Fibroblast of villous mesenchyme (primary cell): Measurements from ENCODE around the gene CRABP2. TPM values are rescaled to one million over a fixed set of nuclear protein-coding genes. Genes with fewer than 3 reads are reported as not detected.

Experiments used
- DNase-seq: peaks from one replicate; pipeline ENCODE4 v3.0.0-alpha.2; 2010; ENCODE audit warnings: low read depth
- H3K4me3 ChIP-seq: 2 replicates; pipeline ENCODE4 v1.5.1; 2011; ENCODE audit warnings: low read depth, mild to moderate bottlenecking, low read length
- CTCF ChIP-seq: IDR thresholded peaks from 2 replicates; pipeline ENCODE4 v1.5.1; 2012; ENCODE audit warnings: low read depth, mild to moderate bottlenecking, low read length; ENCODE audit not compliant: insufficient read depth
- total RNA-seq: library from RNA; depleted of rRNA; stranded (reverse); fragments of >200 nt; gene quantifications from 2 replicates; pipeline ENCODE4 v1.2.3, GENCODE V29; 2012

Gene CRABP2
- total RNA-seq, 1 donor = 80.7 TPM

DNA sequence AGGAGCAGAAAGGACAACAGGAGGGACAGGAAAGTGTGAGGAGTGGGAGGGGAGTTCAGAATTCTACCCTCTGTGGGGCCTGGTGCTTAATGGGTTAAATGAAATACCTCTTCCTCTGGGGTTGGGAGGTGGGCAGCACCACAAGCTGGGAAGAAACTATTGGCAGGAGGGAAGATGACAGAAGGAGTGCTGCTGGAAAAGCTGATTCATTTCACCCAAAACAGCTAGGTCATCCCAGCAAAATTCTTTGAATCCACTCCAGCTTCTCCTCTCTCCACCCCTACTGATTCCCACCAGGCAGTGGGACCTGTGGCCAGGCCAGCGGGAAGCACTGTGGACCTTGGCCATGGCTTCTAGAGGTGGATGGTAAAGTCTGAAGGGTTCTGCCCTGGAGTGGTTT, 50.7 kb downstream of the CRABP2 start:
- no peak for TF ChIP-seq CTCF
- DNase-seq = no peak
- H3K4me3 ChIP-seq = no peak overlapping the region

- H3K4me3 ChIP-seq = no peak overlapping the region
- no peak for TF ChIP-seq CTCF
- no peak for DNase-seq
Measured at GRCh38 chr1:156652992-156653355, 52.4 kb downstream of the CRABP2 start.

DNA sequence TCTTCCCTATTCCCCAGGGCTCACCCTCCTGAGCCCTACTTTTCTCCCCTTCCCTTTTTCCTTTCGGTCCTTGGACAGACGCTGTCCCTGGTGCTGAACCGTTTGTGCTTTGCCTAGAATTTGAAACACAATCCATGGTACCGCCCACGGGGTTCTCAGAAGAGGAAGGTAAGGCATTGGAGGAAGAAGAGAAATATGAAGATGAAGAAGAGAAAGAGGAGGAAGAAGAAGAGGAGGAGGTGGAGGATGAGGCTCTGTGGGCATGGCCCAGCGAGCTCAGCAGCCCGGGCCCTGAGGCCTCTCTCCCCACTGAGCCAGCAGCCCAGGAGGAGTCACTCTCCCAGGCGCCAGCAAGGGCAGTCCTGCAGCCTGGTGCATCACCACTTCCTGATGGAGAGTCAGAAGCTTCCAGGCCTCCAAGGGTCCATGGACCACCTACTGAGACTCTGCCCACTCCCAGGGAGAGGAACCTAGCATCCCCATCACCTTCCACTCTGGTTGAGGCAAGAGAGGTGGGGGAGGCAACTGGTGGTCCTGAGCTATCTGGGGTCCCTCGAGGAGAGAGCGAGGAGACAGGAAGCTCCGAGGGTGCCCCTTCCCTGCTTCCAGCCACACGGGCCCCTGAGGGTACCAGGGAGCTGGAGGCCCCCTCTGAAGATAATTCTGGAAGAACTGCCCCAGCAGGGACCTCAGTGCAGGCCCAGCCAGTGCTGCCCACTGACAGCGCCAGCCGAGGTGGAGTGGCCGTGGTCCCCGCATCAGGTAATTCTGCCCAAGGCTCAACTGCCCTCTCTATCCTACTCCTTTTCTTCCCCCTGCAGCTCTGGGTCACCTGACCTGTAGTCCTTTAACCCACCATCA, 53.0 kb downstream of the CRABP2 start:
- TF ChIP-seq CTCF = no peak
- DNase-seq = peak; percentile 43
- no peak overlapping the region for H3K4me3 ChIP-seq

Other genes with a start within 250 kb of the CRABP2 start
- 10.0 and 10.8 TPM in 2 replicates for gene MEF2D, start 204.8 kb downstream of the CRABP2 start, total RNA-seq
- gene IQGAP3, start 133.0 kb downstream of the CRABP2 start, total RNA-seq = 20.9 and 24.2 TPM in 2 replicates
- gene TTC24, start 125.9 kb downstream of the CRABP2 start, total RNA-seq = not detected in 2 replicates
- 67.8 and 74.4 TPM in 2 replicates for gene NAXE, start 113.8 kb downstream of the CRABP2 start, total RNA-seq
- gene GPATCH4, start 104.1 kb downstream of the CRABP2 start, total RNA-seq = 15.1 and 24.2 TPM in 2 replicates
- gene HAPLN2, start 86.2 kb downstream of the CRABP2 start, total RNA-seq = not detected in 2 replicates
- not detected in 2 replicates for gene BCAN, start 63.5 kb downstream of the CRABP2 start, total RNA-seq
- gene NES, start 28.2 kb downstream of the CRABP2 start, total RNA-seq = 66.4 and 66.9 TPM in 2 replicates
- gene METTL25B, start 22.9 kb upstream of the CRABP2 start, total RNA-seq = 9.0 and 12.5 TPM in 2 replicates
- 17.4 and 22.9 TPM in 2 replicates for gene ISG20L2, start 23.2 kb upstream of the CRABP2 start, total RNA-seq
- 21.6 and 26.1 TPM in 2 replicates for gene MRPL24, start 35.5 kb upstream of the CRABP2 start, total RNA-seq
- 196 and 197 TPM in 2 replicates for gene HDGF, start 46.1 kb upstream of the CRABP2 start, total RNA-seq
- 19.0 TPM in 2 replicates for gene PRCC, start 62.0 kb upstream of the CRABP2 start, total RNA-seq
- gene SH2D2A, start 111.3 kb upstream of the CRABP2 start, total RNA-seq = not detected in 2 replicates
- not detected in 2 replicates for gene INSRR, start 153.5 kb upstream of the CRABP2 start, total RNA-seq
- gene NTRK1, start 155.3 kb upstream of the CRABP2 start, total RNA-seq = not detected in 2 replicates
- 11.3 and 12.1 TPM in 2 replicates for gene PEAR1, start 188.1 kb upstream of the CRABP2 start, total RNA-seq
- gene LRRC71, start 215.0 kb upstream of the CRABP2 start, total RNA-seq = not detected in 2 replicates